ENCODE data around the gene MICU1.
"Not testable (repeated sequence)": the region's sequence is repeated elsewhere in the genome, so short reads cannot be mapped to it uniquely, and the experiment has no call there.

The MICU1 gene

GRCh38 chr10:72552857-72553256, 73.0 kb downstream of the MICU1 start:
- no peak for DNase-seq

GRCh38 chr10:72550239-72550638, 75.6 kb downstream of the MICU1 start:
- no peak for DNase-seq

DNA sequence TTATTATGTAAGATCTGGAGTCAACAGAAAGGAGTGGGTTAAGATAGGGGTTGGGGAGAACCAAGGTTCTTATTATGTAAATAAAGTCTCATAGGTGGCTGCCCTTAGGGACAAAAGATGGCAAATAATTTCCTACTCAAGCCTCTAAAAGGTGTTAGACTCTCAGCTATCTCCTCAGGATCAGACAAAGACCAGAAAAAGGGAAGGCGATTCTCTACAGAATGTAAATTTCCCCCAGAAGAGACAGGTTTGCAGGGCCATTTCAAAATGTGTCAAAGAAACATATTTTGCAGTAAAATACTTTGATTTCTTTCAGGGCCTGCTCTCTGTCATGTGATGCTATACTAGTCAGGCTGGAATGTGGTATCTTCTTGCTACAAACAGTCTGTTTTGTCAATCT, 80.3 kb downstream of the MICU1 start:
- no peak for DNase-seq

- not testable (repeated sequence) for DNase-seq
Measured at GRCh38 chr10:72543855-72544254, 82.0 kb downstream of the MICU1 start.

- DNase-seq, result peak; percentile 27
Measured at GRCh38 chr10:72542396-72542815, 83.5 kb downstream of the MICU1 start.

DNA sequence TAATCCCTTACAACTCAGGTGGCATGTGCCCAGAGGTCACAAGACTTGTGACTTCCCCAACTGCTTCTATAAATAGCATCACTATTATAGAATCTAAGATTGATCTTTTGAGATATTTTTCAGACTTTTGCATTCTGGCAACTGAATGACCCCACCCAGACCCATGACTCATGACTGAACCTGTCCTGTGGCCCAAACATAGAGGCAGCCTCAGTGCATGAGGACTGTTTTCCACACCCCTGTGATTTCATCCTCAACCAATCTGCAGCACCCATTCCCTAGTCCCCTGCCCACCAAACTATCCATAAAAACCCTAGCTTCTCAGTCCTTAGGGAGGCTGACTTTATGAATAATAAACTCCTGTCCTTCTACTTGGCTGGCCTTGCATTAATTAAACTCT, 84.5 kb downstream of the MICU1 start:
- DNase-seq, result no peak

GRCh38 chr10:72540193-72540807, 85.6 kb downstream of the MICU1 start:
- DNase-seq, result no peak

GRCh38 chr10:72539137-72539536, 86.7 kb downstream of the MICU1 start:
- no peak for DNase-seq

DNA sequence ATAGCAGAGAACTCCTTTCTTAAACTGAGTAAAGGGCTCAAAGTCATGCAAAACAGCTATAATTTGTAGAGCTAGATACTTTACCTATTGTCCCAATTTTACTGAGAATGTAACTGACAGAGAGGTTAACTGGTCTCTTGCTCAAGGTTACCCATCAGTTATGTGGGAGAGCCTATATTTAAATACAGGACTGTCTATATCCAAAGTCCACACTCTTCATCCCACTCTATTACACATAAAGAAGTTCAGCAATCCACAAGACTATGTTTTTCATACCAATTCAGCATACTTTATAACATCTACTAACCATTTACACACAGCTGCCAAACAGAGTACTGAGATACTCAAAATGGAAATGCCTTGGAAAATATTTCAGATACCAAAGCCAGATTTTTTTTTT, 100.2 kb downstream of the MICU1 start:
- DNase-seq, result no peak

DNA sequence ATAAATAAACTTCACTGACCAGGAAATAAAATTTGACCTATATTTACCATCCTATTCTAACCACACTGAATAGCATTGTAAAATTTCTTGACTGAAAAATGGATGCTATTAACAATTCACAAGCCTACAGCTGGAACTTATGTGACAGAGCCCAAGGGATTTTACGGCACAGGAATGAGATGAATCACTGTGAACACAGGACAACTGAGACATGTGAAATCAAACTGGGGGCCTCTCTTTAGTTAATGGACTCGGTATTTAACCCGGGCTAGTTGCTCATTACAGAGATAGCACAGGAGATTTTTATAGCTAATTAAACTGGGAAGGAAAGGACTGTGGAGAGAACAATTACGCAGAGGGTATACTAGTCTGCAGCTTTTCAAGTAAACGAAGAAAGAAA, 100.6 kb downstream of the MICU1 start:
- no peak for DNase-seq

DNA sequence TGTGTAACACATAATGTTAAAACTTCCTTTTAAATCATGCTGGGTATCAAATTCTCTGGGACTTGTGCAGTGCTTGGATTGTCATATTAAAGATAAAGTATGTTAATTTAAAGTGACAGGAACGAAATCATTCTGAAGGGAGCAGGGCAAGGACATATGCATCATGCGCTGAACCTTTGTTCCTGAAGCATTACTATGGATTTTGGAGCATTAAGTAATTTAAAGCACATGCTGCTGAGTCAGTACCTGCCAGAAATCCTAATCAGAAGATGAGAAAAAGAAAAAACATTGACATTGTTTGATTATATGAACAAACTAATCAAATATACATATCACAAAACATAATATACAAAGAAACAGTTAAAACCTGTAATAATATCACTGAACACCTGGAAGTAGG, 101.4 kb downstream of the MICU1 start:
- DNase-seq, result no peak

DNA sequence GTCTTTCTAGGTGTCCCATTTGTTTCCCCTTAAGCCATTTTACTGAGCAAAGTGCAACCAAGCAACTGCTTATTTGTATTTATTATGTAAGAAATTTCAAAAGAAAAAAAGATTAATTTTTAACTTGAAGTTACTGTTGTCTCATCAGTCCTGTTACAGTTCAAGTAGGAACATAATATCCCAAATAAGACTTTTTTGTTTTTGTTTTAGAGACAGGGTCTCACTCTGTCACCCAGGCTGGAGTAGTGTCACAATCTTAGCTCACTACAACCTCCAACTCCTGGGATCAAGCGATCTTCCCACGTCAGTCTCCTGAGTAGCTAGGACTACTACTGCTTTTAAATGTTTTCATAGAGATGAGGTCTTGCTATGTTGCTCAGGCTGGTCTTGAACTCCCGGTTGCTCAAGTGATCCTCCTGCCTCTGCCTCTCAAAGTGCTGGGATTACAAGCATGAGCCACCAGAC, 101.9 kb downstream of the MICU1 start:
- no peak for DNase-seq

DNA sequence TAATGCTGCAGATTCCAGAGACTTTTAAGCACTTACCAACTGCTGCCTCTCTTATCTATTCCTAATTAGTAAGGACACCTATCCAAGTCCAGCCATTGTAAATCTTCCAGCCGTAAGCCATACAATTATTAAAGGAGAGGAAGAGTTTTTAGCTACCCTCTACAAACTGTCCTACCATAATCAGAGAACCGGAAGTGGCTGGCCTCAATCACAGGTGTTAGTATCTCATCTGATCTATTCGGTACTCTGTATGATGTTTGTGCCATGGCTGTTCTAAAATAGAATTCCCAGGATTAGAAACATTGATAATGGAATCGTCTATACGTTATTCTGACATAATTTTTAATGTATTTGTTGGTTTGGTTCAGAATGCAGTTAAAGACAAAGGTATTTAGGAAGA, 102.8 kb downstream of the MICU1 start:
- no peak for DNase-seq

DNA sequence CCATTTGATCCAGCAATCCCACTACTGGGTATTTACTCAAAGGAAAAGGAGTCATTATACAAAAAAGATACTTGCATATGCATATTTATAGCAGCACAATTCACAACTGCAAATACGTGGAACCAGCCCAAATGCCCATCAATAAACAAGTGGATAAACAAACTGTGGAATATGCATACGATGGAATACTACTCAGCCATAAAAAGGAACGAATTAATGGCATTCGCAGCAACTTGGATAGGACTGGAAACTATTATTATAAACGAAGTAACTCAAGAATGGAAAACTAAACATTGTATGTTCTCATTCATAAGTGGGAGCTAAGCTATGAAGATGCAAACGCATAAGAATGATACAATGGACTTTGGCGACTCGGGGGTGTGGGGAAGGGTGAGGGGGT, 108.6 kb downstream of the MICU1 start:
- no peak for DNase-seq

DNA sequence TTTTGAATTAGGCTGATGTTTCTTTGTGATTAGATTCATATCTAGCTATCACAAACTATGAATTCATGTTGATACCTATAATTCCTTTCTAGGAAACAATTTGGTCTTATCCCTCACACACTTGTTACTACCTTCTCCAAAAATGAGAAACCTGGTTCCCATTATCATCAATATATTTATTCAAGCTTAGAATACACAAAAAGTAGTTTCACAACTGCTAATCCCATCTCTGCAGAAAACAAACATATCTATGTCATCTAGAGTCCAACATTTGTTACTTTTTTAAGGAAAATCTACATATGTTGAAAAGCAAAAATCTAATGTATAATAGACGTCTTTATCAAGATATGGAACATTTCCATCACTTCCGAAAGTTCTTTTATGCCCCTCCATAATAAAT, 110.4 kb downstream of the MICU1 start:
- no peak for DNase-seq

GRCh38 chr10:72513910-72514309, 112.0 kb downstream of the MICU1 start:
- no peak for DNase-seq

GRCh38 chr10:72511459-72511858, 114.4 kb downstream of the MICU1 start:
- no peak for DNase-seq

- no peak for DNase-seq
Measured at GRCh38 chr10:72509941-72510340, 115.9 kb downstream of the MICU1 start.

DNA sequence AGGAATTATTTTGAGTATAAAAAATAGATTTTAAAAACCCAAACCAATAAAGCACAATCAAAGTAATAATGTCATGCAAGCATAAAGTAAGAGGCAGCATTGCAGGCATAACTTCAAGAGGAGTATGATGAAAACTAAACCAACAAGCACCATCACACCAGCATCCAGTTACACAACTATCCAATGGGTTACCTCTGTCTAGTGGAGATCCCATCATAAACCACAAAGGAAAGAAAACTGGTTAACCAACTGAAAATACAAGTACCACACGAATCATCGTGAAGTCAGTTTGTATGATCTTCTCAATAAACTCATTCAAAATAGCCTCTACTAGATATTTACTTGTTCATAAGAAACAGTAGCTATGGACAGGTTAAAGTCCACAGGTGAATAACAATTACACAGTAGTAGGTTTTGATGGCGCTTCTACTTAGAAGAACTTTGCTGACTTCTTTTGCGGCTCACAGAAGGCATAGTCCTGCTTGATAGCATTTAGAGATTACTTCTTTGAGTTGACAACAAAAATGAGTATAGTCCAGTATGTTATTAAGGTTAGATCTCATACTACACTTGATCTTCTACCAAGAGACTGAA, 116.6 kb downstream of the MICU1 start:
- DNase-seq, result no peak

DNA sequence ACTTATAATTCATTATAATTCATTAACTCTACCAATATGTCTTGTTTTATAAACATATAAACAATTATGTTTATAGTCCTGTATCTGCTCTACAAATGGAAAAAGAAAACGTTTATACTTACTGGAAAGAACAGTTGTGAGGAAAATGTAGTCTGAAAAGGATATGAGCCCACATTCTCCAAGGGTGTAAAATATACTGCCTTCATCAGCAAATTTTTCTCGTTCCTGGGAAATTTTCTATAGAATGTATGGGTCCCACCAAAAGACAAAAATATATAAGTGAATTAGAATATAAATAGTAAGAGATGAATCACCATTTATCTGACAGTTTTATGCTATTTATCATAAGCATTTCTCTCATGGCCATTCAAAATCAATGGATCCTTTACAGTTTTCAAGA, 117.8 kb downstream of the MICU1 start:
- no peak for DNase-seq

DNA sequence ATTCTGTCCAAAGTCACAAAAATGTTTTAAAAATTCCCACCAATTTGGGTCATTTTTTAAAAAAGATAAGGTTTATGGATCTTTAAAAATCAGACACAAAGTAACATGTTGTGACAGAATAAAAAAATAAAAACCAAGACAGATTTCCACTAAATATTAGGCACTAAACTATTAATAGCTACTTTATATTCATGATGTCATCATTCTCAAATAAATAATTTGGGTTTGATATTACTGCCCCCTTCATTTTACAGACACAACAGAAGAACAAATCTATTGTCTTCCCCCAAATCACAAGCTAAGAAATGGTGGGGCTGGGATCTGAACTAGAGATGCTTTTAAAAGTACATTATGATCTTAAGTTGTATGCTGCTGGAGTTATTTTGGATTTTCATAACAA, 119.4 kb downstream of the MICU1 start:
- no peak for DNase-seq

DNA sequence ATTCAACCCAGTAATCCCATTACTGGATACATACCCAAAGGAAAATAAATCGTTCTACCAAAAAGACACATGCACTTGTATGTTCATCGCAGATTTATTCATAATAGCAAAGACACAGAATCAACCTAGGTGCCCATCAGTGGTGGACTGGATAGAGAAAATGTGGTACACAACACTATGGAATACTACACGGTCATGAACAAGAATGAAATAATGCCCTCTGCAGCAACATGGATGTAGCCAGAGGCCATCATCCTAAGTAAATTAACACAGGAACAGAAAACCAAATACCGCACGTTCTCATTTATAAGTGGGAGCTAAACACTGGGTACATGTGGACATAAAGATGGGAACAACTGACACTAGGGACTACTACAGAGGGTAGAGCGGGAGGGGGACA, 120.4 kb downstream of the MICU1 start:
- DNase-seq, result no peak

DNA sequence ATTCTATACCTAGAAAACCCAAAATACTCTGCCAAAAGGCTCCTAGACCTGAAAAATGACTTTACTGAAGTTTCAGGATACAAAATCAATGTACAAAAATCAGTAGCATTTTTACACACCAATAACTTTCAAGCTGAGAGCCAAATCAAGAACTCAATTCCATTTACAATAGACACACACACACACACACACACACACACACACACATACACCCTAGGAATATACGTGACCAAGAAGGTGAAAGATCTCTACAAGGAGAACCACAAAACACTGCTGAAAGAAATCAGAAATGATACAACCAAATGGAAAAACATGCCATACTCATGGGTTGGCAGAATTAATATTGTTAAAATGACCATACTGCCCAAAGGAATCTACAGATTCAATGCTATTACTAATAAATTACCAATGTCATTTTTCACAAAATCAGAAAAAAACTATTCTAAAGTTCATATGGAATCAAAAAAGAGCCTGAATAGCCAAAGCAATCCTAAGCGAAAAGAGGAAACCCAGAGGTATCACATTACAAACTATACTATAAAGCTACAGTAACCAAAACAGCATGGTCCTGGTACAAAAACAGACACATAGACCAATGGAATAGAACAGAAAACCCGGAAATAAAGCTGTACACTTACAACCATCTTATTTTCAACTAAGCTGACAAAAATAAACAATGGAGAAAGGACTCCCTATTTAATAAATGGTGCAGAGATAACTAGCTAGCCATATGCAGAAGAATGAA, 122.0 kb downstream of the MICU1 start:
- DNase-seq, result no peak

DNA sequence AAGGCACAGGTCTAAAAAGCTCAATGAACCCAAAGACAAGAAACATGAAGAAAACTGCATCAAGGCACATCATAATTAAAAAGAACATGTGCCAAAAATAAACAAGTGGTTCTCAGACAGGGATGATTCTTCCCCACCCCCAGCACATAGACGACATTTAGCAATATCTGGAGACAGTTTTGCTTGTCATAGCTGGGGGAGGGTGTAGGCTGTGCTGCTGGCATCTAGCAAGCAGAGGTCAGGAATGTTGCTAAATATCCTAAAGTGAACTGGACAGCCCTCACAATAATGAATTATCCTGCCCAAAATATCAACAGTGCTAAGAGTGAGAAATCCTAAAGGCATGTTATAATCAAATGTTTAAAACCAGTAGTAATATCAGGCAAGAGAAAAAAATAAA, 122.6 kb downstream of the MICU1 start:
- no peak for DNase-seq

Data from NCI-H524 treated with DMSO at 0.1 percent for 48 hours (cell line).